GM19238 (cell line): ENCODE data around the gene STK25.
"Not testable (repeated sequence)": the region's sequence is repeated elsewhere in the genome, so short reads cannot be mapped to it uniquely, and the experiment has no call there.

Experiments used
- DNase-seq: peaks from one replicate; pipeline ENCODE4 v3.0.0; 2011; ENCODE audit warnings: low spot score; ENCODE audit not compliant: insufficient read length

STK25 gene

GRCh38 chr2:241509155-241509784, 886 bp upstream of the STK25 start:
- no peak for DNase-seq

GRCh38 chr2:241507430-241508239, 749 bp downstream of the STK25 start:
- peak; percentile 56 for DNase-seq

DNA sequence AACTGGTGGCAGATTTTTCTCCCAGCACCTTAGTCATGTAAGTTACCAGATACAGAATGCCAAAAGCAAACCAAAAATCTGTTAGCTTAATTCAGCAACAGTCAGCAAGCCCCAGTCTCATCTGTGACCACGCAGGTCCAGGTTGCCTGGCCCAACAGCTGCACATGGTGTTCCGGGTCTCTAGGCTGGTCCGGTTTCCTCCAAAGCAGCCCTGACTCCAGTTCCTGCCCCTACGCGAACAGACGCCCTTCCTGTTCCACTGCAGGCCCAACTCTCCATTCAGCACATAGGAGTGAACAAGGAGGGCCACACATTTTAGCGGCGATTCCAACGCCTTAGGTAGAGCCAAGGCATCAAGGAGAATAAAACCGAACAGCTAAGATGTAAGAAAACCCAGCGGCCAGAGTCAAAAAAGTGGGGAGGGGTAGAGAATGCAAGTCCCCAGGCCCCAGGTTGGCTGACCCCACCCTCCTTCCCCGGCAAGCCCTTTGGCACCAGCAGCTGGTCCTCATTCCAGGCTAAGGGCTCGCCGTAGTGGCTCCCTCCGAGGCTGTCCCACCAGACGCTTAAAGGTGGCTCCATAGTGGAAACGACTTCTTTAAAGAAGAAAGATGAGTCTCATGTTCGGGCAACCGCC, 1.5 kb downstream of the STK25 start:
- DNase-seq = no peak

DNA sequence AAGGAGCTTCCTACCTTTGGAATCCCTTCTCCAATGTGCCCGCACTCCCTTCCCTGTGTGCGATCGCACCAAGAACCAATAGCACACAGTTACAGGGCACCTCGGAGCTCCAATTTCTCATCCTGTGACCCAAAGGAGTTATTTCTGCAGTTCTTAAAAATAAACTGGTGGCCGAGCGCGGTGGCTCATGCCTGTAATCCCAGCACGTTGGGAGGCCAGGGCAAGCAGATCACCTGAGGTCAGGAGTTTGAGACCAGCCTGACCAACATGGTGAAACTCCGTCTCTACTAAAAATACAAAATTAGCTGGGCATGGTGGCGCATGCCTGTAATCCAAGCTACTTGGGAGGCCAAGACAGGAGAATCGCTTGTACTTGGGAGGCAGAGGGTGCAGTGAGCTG, 2.1 kb downstream of the STK25 start:
- not testable (repeated sequence) for DNase-seq

DNA sequence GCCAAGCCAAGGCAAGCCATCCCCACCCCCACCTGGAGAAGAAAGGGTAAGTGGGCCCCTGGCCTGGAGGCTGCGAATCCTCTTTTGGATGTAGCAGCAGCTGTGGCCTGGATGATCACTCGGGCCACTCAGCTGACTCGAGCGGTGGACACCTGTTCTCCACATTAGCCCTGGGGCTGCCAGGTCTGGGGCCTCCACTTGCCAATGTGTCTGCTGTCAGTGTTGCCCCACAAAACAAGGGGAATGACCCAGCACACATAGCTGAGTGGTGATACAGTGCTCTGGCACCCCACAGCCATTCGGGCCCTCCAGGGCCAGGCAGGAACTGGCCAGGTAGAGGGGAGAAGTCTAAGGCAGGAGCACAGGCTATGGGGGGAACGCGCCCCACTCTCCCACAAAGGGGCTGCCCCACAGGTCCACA, 2.6 kb downstream of the STK25 start:
- no peak for DNase-seq

DNA sequence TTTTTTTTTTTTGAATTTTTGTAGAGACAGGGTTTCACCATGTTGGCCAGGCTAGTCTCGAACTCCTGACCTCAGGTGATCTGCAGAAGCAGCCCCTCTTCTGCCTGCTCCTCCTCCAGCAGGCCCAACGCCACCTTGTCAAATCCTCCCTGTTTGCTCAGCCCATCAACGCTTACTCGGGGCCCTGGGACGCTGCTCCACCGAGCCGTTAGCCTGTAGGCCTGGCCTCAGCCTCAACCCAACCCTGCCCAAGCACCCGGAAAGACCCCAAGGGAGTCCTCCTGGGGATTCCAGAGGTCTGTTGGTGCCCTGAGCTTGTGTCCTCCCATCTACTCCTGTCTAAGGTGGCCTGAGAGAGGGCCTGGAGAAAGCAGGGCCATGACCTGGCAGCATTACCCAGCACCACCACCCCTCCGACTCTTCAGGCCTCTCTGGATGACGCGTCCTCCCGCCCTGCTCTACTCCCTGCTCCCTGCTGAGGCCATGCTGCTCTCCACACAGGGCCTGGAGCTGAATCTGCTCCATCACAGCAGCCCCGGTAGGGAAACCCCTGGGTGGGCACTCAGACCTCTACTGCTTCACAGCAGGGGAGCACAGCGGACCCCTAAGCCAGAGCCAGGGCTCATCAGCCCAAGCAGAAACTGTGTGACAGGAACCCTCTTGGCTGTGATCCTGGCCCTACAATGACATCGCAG, 3.2 kb downstream of the STK25 start:
- DNase-seq = no peak

DNA sequence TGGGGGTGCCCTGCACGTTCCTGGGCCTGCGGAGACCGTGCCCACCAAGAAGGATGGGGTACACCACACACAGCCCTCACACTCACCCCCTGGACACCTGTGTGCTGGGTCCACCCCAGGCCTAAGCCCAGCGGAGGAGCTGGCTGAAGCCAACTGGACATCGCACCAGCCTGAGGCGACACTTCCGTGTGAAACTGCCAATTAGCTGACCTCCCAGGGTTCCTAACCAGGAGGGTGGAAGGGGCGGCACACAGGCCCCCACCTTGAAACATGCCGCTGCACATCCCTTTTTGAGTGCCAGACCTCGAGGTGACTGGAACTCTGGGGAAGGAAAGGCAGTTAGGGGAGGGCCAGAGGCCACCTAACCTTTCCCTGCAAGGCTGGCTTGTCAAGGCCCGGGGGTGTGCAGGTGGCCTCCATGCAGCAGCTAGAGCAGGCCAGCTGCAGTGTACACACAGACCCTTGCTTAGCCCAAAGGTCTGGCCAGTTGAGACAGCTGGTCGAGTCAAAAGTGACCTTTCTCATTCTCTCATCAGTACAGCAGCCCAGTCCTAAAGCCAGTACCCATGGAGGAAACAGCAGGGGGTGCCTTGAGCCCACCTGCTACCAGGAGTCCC, 4.5 kb downstream of the STK25 start:
- DNase-seq = no peak

- DNase-seq = no peak
These were observed 6.1 kb downstream of the STK25 start for GRCh38 chr2:241502281-241502680.

GRCh38 chr2:241501551-241501950, 6.8 kb downstream of the STK25 start:
- no peak for DNase-seq

DNA sequence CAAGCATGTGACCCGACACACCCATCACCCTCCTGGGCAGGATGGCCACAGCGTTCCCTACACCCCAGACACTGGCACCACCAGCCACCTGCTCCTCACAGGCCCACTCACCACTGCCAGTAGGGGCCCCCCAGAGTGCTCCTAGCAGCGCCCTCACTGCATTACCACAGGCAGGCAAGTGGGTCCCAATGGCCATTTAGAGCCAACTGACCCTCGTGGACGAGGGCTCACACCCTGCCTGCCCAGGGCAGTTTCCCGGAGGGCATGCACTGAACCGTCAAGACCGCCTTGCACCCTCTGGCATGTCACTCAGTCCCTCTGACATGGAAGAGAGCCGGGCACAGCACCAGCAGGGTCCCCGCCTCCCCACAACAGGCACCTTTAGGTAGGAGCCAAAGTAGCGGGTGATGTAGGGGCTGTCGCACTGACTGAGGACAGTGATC, 7.3 kb downstream of the STK25 start:
- no peak for DNase-seq

- DNase-seq = no peak
These were observed 7.9 kb downstream of the STK25 start for GRCh38 chr2:241500431-241500975.

GRCh38 chr2:241500016-241500415, 8.4 kb downstream of the STK25 start:
- DNase-seq = no peak

GRCh38 chr2:241499146-241499965, 9.0 kb downstream of the STK25 start:
- no peak for DNase-seq

DNA sequence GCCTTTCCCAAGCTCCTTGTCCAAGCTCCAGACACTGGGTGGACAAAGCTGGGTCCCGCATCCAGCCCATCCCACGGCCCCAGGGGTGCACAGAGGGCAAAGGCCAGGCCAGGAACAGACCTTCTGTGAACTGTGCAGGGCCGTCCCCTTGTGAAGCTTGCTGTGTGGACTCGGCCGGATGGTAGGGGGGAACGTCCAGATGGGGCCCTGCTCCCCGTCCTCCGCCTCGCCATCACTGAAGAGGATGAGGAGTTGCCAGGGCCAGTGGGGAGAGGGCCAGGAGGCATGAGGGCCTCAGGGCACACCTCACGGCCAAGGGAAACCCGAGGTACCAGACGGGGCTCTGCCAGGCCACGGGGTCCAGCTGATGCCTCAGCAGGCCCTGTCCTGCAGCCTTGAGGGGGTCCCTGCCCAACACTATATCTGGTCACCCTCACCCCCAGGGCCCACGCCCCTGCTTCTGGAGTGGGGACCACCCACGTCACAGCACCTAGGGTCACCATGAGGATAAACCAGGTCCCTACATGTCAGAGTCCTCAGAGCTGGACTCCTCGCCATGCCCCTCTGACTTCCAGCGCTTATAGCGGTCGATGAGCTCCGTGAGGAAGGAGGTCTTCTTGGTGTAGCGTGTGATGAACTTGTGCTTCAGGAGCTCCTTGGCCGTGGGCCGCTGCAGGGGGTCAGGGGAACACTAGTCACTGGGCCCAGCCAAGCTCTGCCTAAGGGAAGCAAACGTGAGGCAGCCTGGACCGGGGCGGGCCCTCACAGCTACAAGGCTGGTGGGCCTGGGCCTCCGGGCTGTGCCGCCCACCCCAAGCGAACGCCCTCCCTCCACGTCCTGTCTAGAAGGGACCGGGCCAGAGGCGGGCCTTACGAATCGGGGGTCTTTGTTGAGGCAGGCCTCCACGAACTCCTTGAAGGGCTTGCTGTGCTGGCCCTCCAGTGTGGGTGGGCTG, 10.0 kb downstream of the STK25 start:
- DNase-seq = no peak

GRCh38 chr2:241496904-241497877, 11.2 kb downstream of the STK25 start:
- DNase-seq = no peak

GRCh38 chr2:241496003-241496707, 12.2 kb downstream of the STK25 start:
- DNase-seq = no peak
